RWPE2 (cell line): Measurements from ENCODE around the gene TTLL6.

Experiments used
- ATAC-seq: fragments of 200-7000 bp; cut with Tn5 transposase; 3 replicates; pipeline ENCODE4 v1.9.1; 2021; ENCODE audit warnings: low read depth
- DNase-seq: peaks from one replicate; pipeline ENCODE4 v3.0.0-alpha.2; 2020; ENCODE audit warnings: low spot score
- H3K27ac ChIP-seq: fragments of 450-650 bp; 2 replicates; pipeline ENCODE4 v1.5.1; 2017; ENCODE audit warnings: mild to moderate bottlenecking; ENCODE audit not compliant: poor library complexity, severe bottlenecking
- H3K27me3 ChIP-seq: fragments of 250-450 bp; sonication (Bioruptor Pico); 2 replicates; pipeline ENCODE4 v1.5.1; 2021; ENCODE audit warnings: mild to moderate bottlenecking, moderate library complexity; ENCODE audit not compliant: insufficient read depth, poor library complexity, severe bottlenecking
- H3K36me3 ChIP-seq: fragments of 250-450 bp; sonication (Bioruptor Pico); 2 replicates; pipeline ENCODE4 v1.5.1; 2020; ENCODE audit warnings: low read depth, mild to moderate bottlenecking, moderate library complexity
- H3K4me1 ChIP-seq: fragments of 250-450 bp; sonication (Bioruptor Pico); 2 replicates; pipeline ENCODE4 v1.5.1; 2021; ENCODE audit warnings: mild to moderate bottlenecking, moderate library complexity; ENCODE audit not compliant: insufficient read depth, poor library complexity, severe bottlenecking
- H3K4me3 ChIP-seq: fragments of 250-450 bp; sonication (Bioruptor Pico); 2 replicates; pipeline ENCODE4 v1.5.1; 2021; ENCODE audit warnings: mild to moderate bottlenecking, moderate library complexity; ENCODE audit not compliant: severe bottlenecking
- H3K9me3 ChIP-seq: fragments of 250-450 bp; sonication (Bioruptor Pico); 2 replicates; pipeline ENCODE4 v1.5.1; 2021; ENCODE audit warnings: mild to moderate bottlenecking, moderate library complexity; ENCODE audit not compliant: severe bottlenecking
- TF ChIP-seq, protein P1 (sequence below): fragments of 450-650 bp; IDR thresholded peaks from one replicate; pipeline ENCODE4 v1.5.1; 2017; ENCODE audit warnings: mild to moderate bottlenecking, moderate library complexity; ENCODE audit not compliant: poor library complexity, severe bottlenecking

TTLL6 gene

DNA sequence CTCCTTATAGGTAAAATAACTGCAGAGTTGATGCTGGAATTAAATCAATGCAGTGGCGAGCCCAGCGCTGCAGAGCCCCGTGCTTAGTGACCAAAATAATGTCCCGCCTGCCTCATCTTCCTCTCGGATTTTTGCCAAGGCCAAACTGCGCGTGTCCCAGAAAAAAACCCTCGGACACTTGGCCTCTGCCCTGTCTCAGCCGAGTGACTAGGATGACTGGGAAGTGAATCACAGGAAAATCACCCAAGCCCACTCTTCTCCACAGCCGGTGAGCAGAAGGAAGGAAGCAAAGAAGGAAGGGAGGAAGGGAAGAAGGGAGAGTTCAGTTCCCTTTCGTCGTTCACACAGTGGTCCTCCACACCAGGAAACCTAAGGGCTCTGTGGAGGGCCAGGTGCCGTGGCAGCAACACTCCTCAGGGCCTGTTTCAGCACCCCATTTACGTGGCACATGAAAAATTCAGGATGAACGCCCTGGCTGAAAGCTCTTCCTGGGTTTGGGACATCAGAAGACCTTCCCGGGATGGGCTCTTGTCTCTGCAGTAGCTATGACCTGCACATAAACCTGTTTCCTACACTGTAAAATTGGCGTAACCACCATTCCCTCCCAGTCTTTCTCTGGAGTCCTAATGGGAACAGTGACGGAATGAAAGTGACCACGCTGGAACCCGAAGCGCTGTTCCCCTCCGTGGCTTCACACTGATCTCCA is 63.1 kb downstream of the TTLL6 start:
- Histone ChIP-seq H3K27ac (no peak overlapping the region), H3K36me3 (no peaks in the 10 kb centered on the region), H3K9me3 (peaks cover 2% of the 10 kb centered on the region), H3K4me3 (no peak overlapping the region), H3K27me3 (peaks cover 77% of the 10 kb centered on the region), H3K4me1 (no peaks in the 10 kb centered on the region)
- DNase-seq (no peak), ATAC-seq (no peak)
- TF ChIP-seq, protein P1, sequence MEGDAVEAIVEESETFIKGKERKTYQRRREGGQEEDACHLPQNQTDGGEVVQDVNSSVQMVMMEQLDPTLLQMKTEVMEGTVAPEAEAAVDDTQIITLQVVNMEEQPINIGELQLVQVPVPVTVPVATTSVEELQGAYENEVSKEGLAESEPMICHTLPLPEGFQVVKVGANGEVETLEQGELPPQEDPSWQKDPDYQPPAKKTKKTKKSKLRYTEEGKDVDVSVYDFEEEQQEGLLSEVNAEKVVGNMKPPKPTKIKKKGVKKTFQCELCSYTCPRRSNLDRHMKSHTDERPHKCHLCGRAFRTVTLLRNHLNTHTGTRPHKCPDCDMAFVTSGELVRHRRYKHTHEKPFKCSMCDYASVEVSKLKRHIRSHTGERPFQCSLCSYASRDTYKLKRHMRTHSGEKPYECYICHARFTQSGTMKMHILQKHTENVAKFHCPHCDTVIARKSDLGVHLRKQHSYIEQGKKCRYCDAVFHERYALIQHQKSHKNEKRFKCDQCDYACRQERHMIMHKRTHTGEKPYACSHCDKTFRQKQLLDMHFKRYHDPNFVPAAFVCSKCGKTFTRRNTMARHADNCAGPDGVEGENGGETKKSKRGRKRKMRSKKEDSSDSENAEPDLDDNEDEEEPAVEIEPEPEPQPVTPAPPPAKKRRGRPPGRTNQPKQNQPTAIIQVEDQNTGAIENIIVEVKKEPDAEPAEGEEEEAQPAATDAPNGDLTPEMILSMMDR: no peak

GRCh38 chr17:48752399-48753288 is 64.4 kb downstream of the TTLL6 start:
- no peak overlapping the region for H3K27ac ChIP-seq
- no peak overlapping the region for H3K4me3 ChIP-seq
- DNase-seq: no peak
- ATAC-seq: no peak
- no peaks in the 10 kb centered on the region for H3K4me1 ChIP-seq
- H3K36me3 ChIP-seq: no peaks in the 10 kb centered on the region
- H3K9me3 ChIP-seq: peaks cover 2% of the 10 kb centered on the region
- peaks cover 85% of the 10 kb centered on the region for H3K27me3 ChIP-seq
- TF ChIP-seq, protein P1: no peak

- Histone ChIP-seq H3K36me3 (no peaks in the 10 kb centered on the region), H3K4me3 (no peak overlapping the region), H3K27ac (no peak overlapping the region), H3K27me3 (peaks cover 86% of the 10 kb centered on the region), H3K9me3 (peaks cover 2% of the 10 kb centered on the region), H3K4me1 (no peaks in the 10 kb centered on the region)
- ATAC-seq: no peak
- DNase-seq: no peak
- TF ChIP-seq, protein P1: no peak
Observed at GRCh38 chr17:48751733-48752398, 65.2 kb downstream of the TTLL6 start.

DNA sequence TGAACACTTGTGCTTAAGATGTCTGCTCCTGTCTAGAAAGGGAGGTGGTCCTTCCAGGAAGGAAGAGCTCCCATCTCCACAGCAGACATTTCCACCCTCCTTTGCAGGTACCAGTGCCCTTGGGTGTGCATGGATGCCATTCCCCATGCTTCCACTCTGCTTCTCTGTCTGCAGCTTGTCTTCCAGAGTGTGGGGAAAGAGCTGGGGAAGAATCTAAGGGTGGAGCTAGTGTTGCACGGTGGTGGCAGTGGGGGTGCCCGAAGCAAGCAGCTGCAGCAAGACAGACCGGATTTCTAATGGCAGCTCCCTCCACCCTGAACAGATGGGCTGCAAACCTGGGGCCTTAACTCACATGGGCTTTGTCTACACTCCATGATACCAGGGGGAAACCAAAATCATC is 65.9 kb downstream of the TTLL6 start:
- H3K9me3 ChIP-seq: peaks cover 2% of the 10 kb centered on the region
- no peak for ATAC-seq
- TF ChIP-seq, protein P1: no peak
- no peaks in the 10 kb centered on the region for H3K36me3 ChIP-seq
- H3K4me3 ChIP-seq: no peak overlapping the region
- H3K27ac ChIP-seq: no peak overlapping the region
- H3K27me3 ChIP-seq: peaks cover 93% of the 10 kb centered on the region
- DNase-seq: no peak
- no peaks in the 10 kb centered on the region for H3K4me1 ChIP-seq
